ENCODE data around the gene GRIFIN.

Gene GRIFIN

GRCh38 chr7:2498708-2499107 lies 22.5 kb upstream of the GRIFIN start:
- no peak for DNase-seq (ENCODE audit: low read depth in 2 of 2)

GRCh38 chr7:2497500-2498336 lies 21.5 kb upstream of the GRIFIN start:
- DNase-seq (ENCODE audit: low read depth in 2 of 2) = no peak

GRCh38 chr7:2497065-2497464 lies 20.9 kb upstream of the GRIFIN start:
- DNase-seq (ENCODE audit: low read depth in 2 of 2) = no peak

- no peak for DNase-seq (ENCODE audit: low read depth in 2 of 2)
These were observed 20.2 kb upstream of the GRIFIN start for GRCh38 chr7:2496375-2496774.

- no peak for DNase-seq (ENCODE audit: low read depth in 2 of 2)
These were observed 19.5 kb upstream of the GRIFIN start for GRCh38 chr7:2495418-2496299.

GRCh38 chr7:2494191-2495130 lies 18.3 kb upstream of the GRIFIN start:
- DNase-seq (ENCODE audit: low read depth in 2 of 2) = no peak

- DNase-seq (ENCODE audit: low read depth in 2 of 2) = no peak
These were observed 17.3 kb upstream of the GRIFIN start for GRCh38 chr7:2493205-2494164.

GRCh38 chr7:2492038-2492437 lies 15.8 kb upstream of the GRIFIN start:
- no peak for DNase-seq (ENCODE audit: low read depth in 2 of 2)

GRCh38 chr7:2490181-2490651 lies 14.0 kb upstream of the GRIFIN start:
- DNase-seq (ENCODE audit: low read depth in 2 of 2) = no peak

GRCh38 chr7:2488681-2489080 lies 12.5 kb upstream of the GRIFIN start:
- DNase-seq (ENCODE audit: low read depth in 2 of 2) = no peak

- DNase-seq (ENCODE audit: low read depth in 2 of 2) = no peak
These were observed 12.1 kb upstream of the GRIFIN start for GRCh38 chr7:2488272-2488645.

- no peak for DNase-seq (ENCODE audit: low read depth in 2 of 2)
These were observed 11.5 kb upstream of the GRIFIN start for GRCh38 chr7:2487586-2488271.

GRCh38 chr7:2484868-2485267 lies 8.7 kb upstream of the GRIFIN start:
- no peak for DNase-seq (ENCODE audit: low read depth in 2 of 2)

- no peak for DNase-seq (ENCODE audit: low read depth in 2 of 2)
These were observed 7.3 kb upstream of the GRIFIN start for GRCh38 chr7:2483494-2483893.

- no peak for DNase-seq (ENCODE audit: low read depth in 2 of 2)
These were observed 6.7 kb upstream of the GRIFIN start for GRCh38 chr7:2482725-2483451.

GRCh38 chr7:2481195-2481594 lies 5.0 kb upstream of the GRIFIN start:
- DNase-seq (ENCODE audit: low read depth in 2 of 2) = no peak

GRCh38 chr7:2480070-2480408 lies 3.8 kb upstream of the GRIFIN start:
- DNase-seq (ENCODE audit: low read depth in 2 of 2) = no peak

- DNase-seq (ENCODE audit: low read depth in 2 of 2) = no peak
These were observed 3.3 kb upstream of the GRIFIN start for GRCh38 chr7:2479276-2480069.

- no peak for DNase-seq (ENCODE audit: low read depth in 2 of 2)
These were observed 2.6 kb upstream of the GRIFIN start for GRCh38 chr7:2478800-2479199.

Data from stimulated activated CD8-positive, alpha-beta memory T cell treated with anti-CD3 and anti-CD28 coated beads, Interleukin-7, amount 100 ng/mL, for 1 hour (primary cell).